HCT116 (cell line): Measurements from ENCODE around the gene TAL1. TPM values are rescaled to one million over a fixed set of nuclear protein-coding genes. Genes with fewer than 3 reads are reported as not detected.

Source experiments
- ATAC-seq: fragments of 200-7000 bp; cut with Tn5 transposase; 2 replicates; pipeline ENCODE4 v1.9.1; 2020; ENCODE audit warnings: mild to moderate bottlenecking, moderate library complexity
- BruUV-seq: library from RNA; stranded (reverse); fragments of 400-500 nt; replicated peaks from 2 replicates; lab custom pipeline; 2021; lab: Mats Ljungman, UMichigan
- CTCF ChIA-PET: fragments of 300-600 bp; sonication (Branson Sonifier 250); formaldehyde crosslinking; loops from one replicate; lab custom pipeline; 2021; ENCODE audit warnings: antibody characterized with exemption; lab: Charles Lee
- POLR2A ChIA-PET: fragments of 300-600, 350-600 bp; sonication (Branson Sonifier 250); formaldehyde crosslinking; loops from one replicate; lab custom pipeline; 2021; ENCODE audit warnings: antibody characterized with exemption; lab: Charles Lee
- RAD21 ChIA-PET, 2 experiments: fragments of 300-600 bp; sonication (Branson Sonifier 250); formaldehyde crosslinking; loops; one replicate each; lab custom pipeline; 2023; ENCODE audit warnings: low total read pairs in 2 of 2; ENCODE audit not compliant: uncharacterized antibody in 2 of 2, unreplicated experiment in 2 of 2, low non-redundant PET in 1 of 2; lab: Charles Lee
- DNase-seq: peaks from one replicate; pipeline ENCODE4 v3.0.0-alpha.2; 2010; ENCODE audit warnings: low read depth, low spot score
- H2AFZ ChIP-seq: fragments of 200-600 bp; shearing (Covaris generic), sonication (generic); 2 replicates; pipeline ENCODE4 v1.6.1; 2017; ENCODE audit warnings: low read depth, mixed run types, mixed read lengths, antibody characterized with exemption, low read length; ENCODE audit not compliant: poor library complexity, severe bottlenecking
- H3K27ac ChIP-seq: 2 replicates; pipeline ENCODE4 v1.5.1; 2012; ENCODE audit warnings: low read depth, low read length
- H3K27me3 ChIP-seq: fragments of 200-600 bp; sonication (generic); 2 replicates; pipeline ENCODE4 v1.6.1; 2016; ENCODE audit warnings: mixed run types, low read length, mixed read lengths; ENCODE audit not compliant: insufficient read depth
- H3K36me3 ChIP-seq, 2 experiments: fragments of 200-500 bp in 1 of 2; fragments of 200-600 bp in 1 of 2; sonication (Bioruptor generic) in 1 of 2; sonication (generic) in 1 of 2; 2 replicates each; pipeline versions ENCODE4 v1.5.1 to v1.6.1; 2014 to 2016; ENCODE audit warnings: low read length in 2 of 2, inconsistent platforms in 1 of 2, mixed read lengths in 1 of 2, mixed run types in 1 of 2; ENCODE audit not compliant: insufficient read depth in 2 of 2, control insufficient read depth in 1 of 2
- H3K4me1 ChIP-seq, 2 experiments: fragments of 200-600 bp in 1 of 2; sonication (generic) in 1 of 2; 2 replicates each; pipeline versions ENCODE4 v1.5.1 to v1.6.1; 2012 to 2017; ENCODE audit warnings: low read length in 2 of 2, inconsistent platforms in 1 of 2, mild to moderate bottlenecking in 1 of 2, mixed read lengths in 1 of 2, mixed run types in 1 of 2, moderate library complexity in 1 of 2; ENCODE audit not compliant: insufficient read depth in 2 of 2, control insufficient read depth in 1 of 2
- H3K4me2 ChIP-seq: fragments of 200-600 bp; sonication (generic); 2 replicates; pipeline ENCODE4 v1.6.1; 2017; ENCODE audit warnings: mixed run types, low read length, mixed read lengths
- H3K4me3 ChIP-seq, 2 experiments: fragments of 200-600 bp in 1 of 2; sonication (generic) in 1 of 2; replicated peaks in 1 of 2; 2 replicates each; pipeline ENCODE4 v1.5.1; 2011 to 2016; ENCODE audit warnings: low read length in 2 of 2, control low read depth in 1 of 2, low read depth in 1 of 2, mild to moderate bottlenecking in 1 of 2, mixed read lengths in 1 of 2, mixed run types in 1 of 2
- H3K79me2 ChIP-seq: fragments of 200-600 bp; sonication (generic); 2 replicates; pipeline ENCODE4 v1.6.1; 2017; ENCODE audit warnings: mild to moderate bottlenecking, mixed run types, low read length, moderate library complexity, mixed read lengths; ENCODE audit not compliant: insufficient read depth
- H3K9ac ChIP-seq: fragments of 200-600 bp; sonication (generic); 2 replicates; pipeline ENCODE4 v1.6.1; 2016; ENCODE audit warnings: low read length, mixed read lengths
- H3K9me2 ChIP-seq: fragments of 200-600 bp; sonication (generic), shearing (Covaris generic); 2 replicates; pipeline ENCODE4 v1.6.1; 2017; ENCODE audit warnings: mixed run types, mild to moderate bottlenecking, moderate library complexity; ENCODE audit not compliant: insufficient read depth
- H3K9me3 ChIP-seq, 2 experiments: fragments of 200-500 bp in 1 of 2; fragments of 200-600 bp in 1 of 2; sonication (Bioruptor generic) in 1 of 2; sonication (generic) in 1 of 2; 2 replicates each; pipeline ENCODE4 v1.6.1; 2014 to 2017; ENCODE audit warnings: low read length in 2 of 2, mixed read lengths in 2 of 2, inconsistent platforms in 1 of 2, low read depth in 1 of 2, mild to moderate bottlenecking in 1 of 2, mixed run types in 1 of 2, moderate library complexity in 1 of 2; ENCODE audit not compliant: control insufficient read depth in 1 of 2, insufficient read depth in 1 of 2
- H4K20me1 ChIP-seq: fragments of 200-600 bp; sonication (generic), shearing (Covaris generic); 2 replicates; pipeline ENCODE4 v1.6.1; 2017; ENCODE audit warnings: mixed run types, mild to moderate bottlenecking, moderate library complexity; ENCODE audit not compliant: insufficient read depth
- CEBPB ChIP-seq: IDR thresholded peaks from 2 replicates; pipeline ENCODE4 v1.6.1; 2012; ENCODE audit warnings: low read depth
- ELF1 ChIP-seq: IDR thresholded peaks from 2 replicates; pipeline ENCODE4 v1.6.1; 2012; ENCODE audit warnings: low read depth, borderline replicate concordance
- EZH2 ChIP-seq: fragments of 200-600 bp; sonication (generic); IDR thresholded peaks from 2 replicates; pipeline ENCODE4 v1.6.1; 2017; ENCODE audit warnings: antibody characterized with exemption, mixed run types
- FOSL1 ChIP-seq: IDR thresholded peaks from 2 replicates; pipeline ENCODE4 v1.6.1; 2012; ENCODE audit warnings: low read depth
- POLR2A ChIP-seq: IDR thresholded peaks from 2 replicates; pipeline ENCODE4 v1.7.0; 2011; ENCODE audit warnings: borderline replicate concordance; ENCODE audit not compliant: insufficient read depth, insufficient read length; ENCODE audit errors: extremely low read depth
- RAD21 ChIP-seq: IDR thresholded peaks from 2 replicates; pipeline ENCODE4 v1.6.1; 2012; ENCODE audit warnings: low read depth, mild to moderate bottlenecking
- SIN3A ChIP-seq: IDR thresholded peaks from 2 replicates; pipeline ENCODE4 v1.6.1; 2012; ENCODE audit warnings: low read depth
- SP1 ChIP-seq: IDR thresholded peaks from 2 replicates; pipeline ENCODE4 v1.6.1; 2012; ENCODE audit warnings: low read depth
- SRF ChIP-seq: IDR thresholded peaks from 2 replicates; pipeline ENCODE4 v1.6.1; 2012; ENCODE audit warnings: low read depth
- TCF7L2 ChIP-seq: IDR thresholded peaks from 2 replicates; pipeline ENCODE4 v1.7.0; 2011; ENCODE audit warnings: borderline replicate concordance, inconsistent platforms; ENCODE audit not compliant: insufficient read depth, insufficient read length; ENCODE audit errors: extremely low read depth
- YY1 ChIP-seq: IDR thresholded peaks from 2 replicates; pipeline ENCODE4 v1.6.1; 2011; ENCODE audit warnings: low read length, low read depth, moderate library complexity, mild to moderate bottlenecking; ENCODE audit not compliant: insufficient replicate concordance; ENCODE audit errors: extremely low read depth
- ZFX ChIP-seq: fragments of 450-650 bp; IDR thresholded peaks from 2 replicates; pipeline ENCODE4 v1.6.1; 2017
- ZNF274 ChIP-seq: fragments of 200-500 bp; sonication (Bioruptor generic); IDR thresholded peaks from 2 replicates; pipeline ENCODE4 v1.6.1; 2014; ENCODE audit warnings: mild to moderate bottlenecking, low read depth, low read length, inconsistent platforms
- intact Hi-C: fragments of 100-400 bp; cut with micrococcal nuclease; formaldehyde crosslinking; loops from 2 replicates; pipeline ENCODE4 v1.10.0; 2022
- total RNA-seq: library from RNA; stranded (reverse); gene quantifications from one replicate; pipeline ENCODE4 v1.2.1, GENCODE V29; 2021; ENCODE audit not compliant: unreplicated experiment
- TF ChIP-seq, protein P1 (sequence below): IDR thresholded peaks from 2 replicates; pipeline ENCODE4 v1.6.1; 2012
- TF ChIP-seq, protein P2 (sequence below): IDR thresholded peaks from 2 replicates; pipeline ENCODE4 v1.6.1; 2012
- TF ChIP-seq, protein P3 (sequence below): IDR thresholded peaks from 2 replicates; pipeline ENCODE4 v1.6.1; 2011; ENCODE audit warnings: mild to moderate bottlenecking, low read length, moderate library complexity; ENCODE audit not compliant: insufficient replicate concordance; ENCODE audit errors: extremely low read depth

TAL1 gene
- total RNA-seq, 1 experiment from 2014 or later = 0.05 TPM

DNA sequence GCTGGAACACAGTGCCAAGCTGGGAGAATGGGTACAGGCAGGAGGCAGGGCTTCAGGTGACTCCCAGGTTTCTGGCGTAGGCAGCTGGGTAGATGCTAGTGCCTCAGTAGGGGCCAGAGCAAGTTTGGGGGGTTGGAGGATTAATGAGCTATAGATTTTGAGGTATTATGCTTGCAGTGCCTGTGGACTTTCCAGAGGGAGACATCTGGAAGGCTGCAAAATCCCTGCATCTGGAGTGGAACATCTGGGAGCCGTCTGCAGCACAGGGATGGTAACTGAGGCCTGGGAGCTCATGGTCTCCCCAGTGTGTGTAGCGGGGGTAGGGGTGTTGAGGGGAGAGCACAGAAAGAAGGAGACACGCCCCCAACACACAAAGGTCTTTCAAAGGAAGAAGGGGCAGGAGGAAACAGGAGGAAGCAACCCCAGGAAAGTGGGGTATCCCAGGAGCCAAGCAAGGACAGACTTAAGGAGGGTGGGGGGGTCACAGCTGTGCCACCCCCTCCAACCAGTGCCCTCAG, 40.0 kb downstream of the TAL1 start (continued):
- TF ChIP-seq YY1 (no peak), CEBPB (no peak), EZH2 (no peak)
- TF ChIP-seq, protein P1, sequence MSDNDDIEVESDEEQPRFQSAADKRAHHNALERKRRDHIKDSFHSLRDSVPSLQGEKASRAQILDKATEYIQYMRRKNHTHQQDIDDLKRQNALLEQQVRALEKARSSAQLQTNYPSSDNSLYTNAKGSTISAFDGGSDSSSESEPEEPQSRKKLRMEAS = no peak

DNA sequence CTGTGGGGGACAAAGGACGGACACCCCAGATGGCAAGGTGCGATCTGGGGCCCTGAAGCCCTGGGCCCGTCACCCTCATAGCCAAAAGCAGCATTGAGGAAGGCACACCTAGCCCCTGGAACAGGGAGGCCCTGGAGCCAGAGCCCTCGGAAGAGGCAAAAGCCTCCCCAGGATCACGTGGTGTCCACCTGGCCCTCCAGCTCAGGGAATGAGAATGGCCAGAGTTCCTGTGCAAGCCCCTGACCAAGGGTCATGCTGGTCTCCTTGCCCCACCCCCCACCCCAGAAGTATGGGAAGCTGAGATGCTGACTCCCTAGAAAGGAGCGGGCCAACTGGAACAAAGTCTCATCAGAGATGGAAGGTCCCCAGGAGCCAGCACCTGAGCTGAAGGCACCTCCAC, 41.2 kb downstream of the TAL1 start:
- Histone ChIP-seq H3K27me3 (no peaks in the 10 kb centered on the region), H3K79me2 (no peaks in the 10 kb centered on the region), H3K9me3 (no peaks in the 10 kb centered on the region), H2AFZ (no peak overlapping the region), H3K27ac (no peak overlapping the region), H3K36me3 (no peaks in the 10 kb centered on the region), H3K4me2 (no peak overlapping the region), H3K9ac (no peak overlapping the region), H3K4me3 (no peak overlapping the region), H3K9me2 (no peaks in the 10 kb centered on the region), H4K20me1 (no peaks in the 10 kb centered on the region), H3K4me1 (peaks cover 0 to 19% of the 10 kb centered on the region in 2 experiments; a peak in 3 of 4 replicates)
- intact Hi-C loops = loop anchor here (5.0 kb wide), 1 partner anchor 536 kb away; no protein-coding TSS in a partner anchor
- RAD21 ChIA-PET = no interaction called here
- no TSS peak for BruUV-seq
- TF ChIP-seq FOSL1 (no peak), SRF (no peak), SP1 (no peak), POLR2A (no peak)
- ATAC-seq = no peak
- POLR2A ChIA-PET = interaction anchor here (1.1 kb wide), 1 partner anchor 12 kb away, joined by 3 read pairs; no protein-coding TSS in a partner anchor
- no peak for DNase-seq
- CTCF ChIA-PET = interaction anchor here (1.1 kb wide), 1 partner anchor 535 kb away, joined by 3 read pairs; no protein-coding TSS in a partner anchor

DNA sequence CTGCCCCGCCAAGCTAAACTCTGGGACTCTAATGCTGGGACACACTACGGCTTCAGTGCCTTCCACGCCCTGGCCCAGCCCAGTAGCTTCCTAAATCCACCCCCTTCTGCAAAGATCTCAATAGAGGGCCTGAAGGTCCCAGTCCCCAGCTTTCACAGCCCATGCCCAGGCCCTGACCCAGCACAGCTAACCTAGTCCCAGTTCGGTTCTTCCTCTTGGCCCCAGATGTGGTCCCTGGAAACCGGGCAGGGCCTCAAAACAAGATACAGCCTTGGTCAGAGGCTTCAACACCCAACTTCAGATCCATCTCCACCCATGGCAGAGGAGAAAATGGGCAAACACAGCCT, 41.5 kb downstream of the TAL1 start:
- Histone ChIP-seq H3K79me2 (no peaks in the 10 kb centered on the region), H3K4me2 (no peak overlapping the region), H3K4me1 (peaks cover 0 to 19% of the 10 kb centered on the region in 2 experiments; a peak in 3 of 4 replicates), H3K9me3 (no peaks in the 10 kb centered on the region), H3K36me3 (no peaks in the 10 kb centered on the region), H2AFZ (no peak overlapping the region), H3K9me2 (no peaks in the 10 kb centered on the region), H4K20me1 (no peaks in the 10 kb centered on the region), H3K4me3 (no peak overlapping the region), H3K27me3 (no peaks in the 10 kb centered on the region), H3K27ac (no peak overlapping the region), H3K9ac (no peak overlapping the region)
- ChIA-PET POLR2A (interaction anchor here (1.1 kb wide), 1 partner anchor 11 kb away, joined by 3 read pairs; no protein-coding TSS in a partner anchor), CTCF (interaction anchor here (1.1 to 1.5 kb wide), 2 partner anchors 11 to 535 kb away, joined by 3 to 11 read pairs; no protein-coding TSS in a partner anchor), RAD21 (no interaction called here)
- TF ChIP-seq, protein P2, sequence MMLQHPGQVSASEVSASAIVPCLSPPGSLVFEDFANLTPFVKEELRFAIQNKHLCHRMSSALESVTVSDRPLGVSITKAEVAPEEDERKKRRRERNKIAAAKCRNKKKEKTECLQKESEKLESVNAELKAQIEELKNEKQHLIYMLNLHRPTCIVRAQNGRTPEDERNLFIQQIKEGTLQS = no peak
- TF ChIP-seq ZFX (no peak), ZNF274 (no peak), SRF (no peak), SIN3A (no peak), CEBPB (no peak), FOSL1 (no peak), TCF7L2 (no peak), ELF1 (no peak), RAD21 (no peak), YY1 (no peak)
- TF ChIP-seq, protein P3, sequence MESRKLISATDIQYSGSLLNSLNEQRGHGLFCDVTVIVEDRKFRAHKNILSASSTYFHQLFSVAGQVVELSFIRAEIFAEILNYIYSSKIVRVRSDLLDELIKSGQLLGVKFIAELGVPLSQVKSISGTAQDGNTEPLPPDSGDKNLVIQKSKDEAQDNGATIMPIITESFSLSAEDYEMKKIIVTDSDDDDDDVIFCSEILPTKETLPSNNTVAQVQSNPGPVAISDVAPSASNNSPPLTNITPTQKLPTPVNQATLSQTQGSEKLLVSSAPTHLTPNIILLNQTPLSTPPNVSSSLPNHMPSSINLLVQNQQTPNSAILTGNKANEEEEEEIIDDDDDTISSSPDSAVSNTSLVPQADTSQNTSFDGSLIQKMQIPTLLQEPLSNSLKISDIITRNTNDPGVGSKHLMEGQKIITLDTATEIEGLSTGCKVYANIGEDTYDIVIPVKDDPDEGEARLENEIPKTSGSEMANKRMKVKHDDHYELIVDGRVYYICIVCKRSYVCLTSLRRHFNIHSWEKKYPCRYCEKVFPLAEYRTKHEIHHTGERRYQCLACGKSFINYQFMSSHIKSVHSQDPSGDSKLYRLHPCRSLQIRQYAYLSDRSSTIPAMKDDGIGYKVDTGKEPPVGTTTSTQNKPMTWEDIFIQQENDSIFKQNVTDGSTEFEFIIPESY = no peak
- DNase-seq = no peak
- intact Hi-C loops = loop anchor here (5.0 kb wide), 1 partner anchor 537 kb away; no protein-coding TSS in a partner anchor
- no peak for ATAC-seq
- no TSS peak for BruUV-seq
